Measurements from ENCODE around the gene THNSL1. TPM values are rescaled to one million over a fixed set of nuclear protein-coding genes. Genes with fewer than 3 reads are reported as not detected.

Gene THNSL1
- total RNA-seq, 1 experiment from 2014 or later = 5.5 TPM

Other genes with a start within 250 kb of the THNSL1 start
- gene PRTFDC1, start 64.0 kb upstream of the THNSL1 start, total RNA-seq (2021) = 4.8 to 6.4 TPM (median 6.1 TPM) in 3 replicates
- not detected in 3 replicates for gene ENKUR, start 454 bp upstream of the THNSL1 start, total RNA-seq (2021)
- gene GPR158, start 158.4 kb downstream of the THNSL1 start, total RNA-seq (2021) = 0.34 to 0.63 TPM (median 0.44 TPM) in 3 replicates

Data from WTC11 (cell line).